ENCODE measurements around the gene HASPIN.
A peak's percentile ranks its signal among the peaks of the same experiment; 100 is the strongest.

Gene HASPIN

GRCh38 chr17:3753624-3754023, 29.9 kb downstream of the HASPIN start:
- no peak for TF ChIP-seq CTCF (IDR thresholded peaks at IDR 0.05; ENCODE audit: borderline replicate concordance, control extremely low read depth, extremely low read depth, insufficient read depth, missing control alignments)
- no peak for DNase-seq (ENCODE audit: low spot score)
- in situ Hi-C loops (cut with MboI; ENCODE audit: low sequenced_read_pairs, unreplicated experiment): no loop called here

- no peak for DNase-seq (ENCODE audit: low spot score)
- TF ChIP-seq CTCF (IDR thresholded peaks at IDR 0.05; ENCODE audit: borderline replicate concordance, control extremely low read depth, extremely low read depth, insufficient read depth, missing control alignments): no peak
- in situ Hi-C loops (cut with MboI; ENCODE audit: low sequenced_read_pairs, unreplicated experiment): no loop called here
These were observed 30.4 kb downstream of the HASPIN start for GRCh38 chr17:3754066-3754457.

DNA sequence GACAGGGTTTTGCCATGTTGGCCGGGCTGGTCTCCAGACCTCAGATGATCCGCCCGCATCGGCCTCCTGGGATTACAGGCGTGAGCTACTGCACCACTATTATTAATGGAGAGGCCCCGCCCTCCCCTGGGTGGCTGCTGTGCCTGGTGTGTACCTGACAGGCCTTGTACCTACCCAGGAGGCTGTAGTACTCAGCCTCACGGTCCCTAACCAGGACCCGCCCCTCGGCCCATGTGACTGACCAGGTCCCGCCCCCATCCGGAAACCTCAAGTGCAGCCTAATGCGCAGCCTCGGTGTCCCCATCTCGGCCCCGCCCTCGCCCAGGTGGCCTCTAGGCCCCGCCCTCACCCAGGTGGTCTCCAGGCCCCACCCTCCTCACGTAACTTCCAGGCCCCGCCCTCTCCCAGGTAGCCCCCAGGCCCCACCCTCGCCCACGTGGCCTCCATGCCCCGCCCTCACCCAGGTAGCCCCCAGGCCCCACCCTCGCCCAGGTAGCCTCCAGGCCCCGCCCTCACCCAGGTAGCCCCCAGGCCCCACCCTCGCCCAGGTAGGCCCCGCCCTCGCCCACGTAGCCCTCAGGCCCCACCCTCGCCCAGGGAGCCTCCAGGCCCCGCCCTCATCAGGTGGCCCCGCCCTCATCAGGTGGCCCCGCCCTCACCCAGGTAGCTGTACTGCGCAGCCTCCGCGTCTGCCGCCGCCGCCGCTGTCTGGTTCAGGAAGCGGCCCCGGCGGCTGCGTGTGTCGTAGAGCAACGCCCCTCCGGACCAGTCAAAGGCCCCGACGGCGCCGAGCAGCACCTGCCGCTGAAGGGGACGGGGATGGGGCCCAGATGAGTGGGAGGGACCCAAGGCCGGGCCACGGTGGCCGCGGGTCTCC, 31.0 kb downstream of the HASPIN start:
- peak; percentile 80 for DNase-seq (ENCODE audit: low spot score)
- TF ChIP-seq CTCF (IDR thresholded peaks at IDR 0.05; ENCODE audit: borderline replicate concordance, control extremely low read depth, extremely low read depth, insufficient read depth, missing control alignments): no peak
- in situ Hi-C loops (cut with MboI; ENCODE audit: low sequenced_read_pairs, unreplicated experiment): no loop called here

DNA sequence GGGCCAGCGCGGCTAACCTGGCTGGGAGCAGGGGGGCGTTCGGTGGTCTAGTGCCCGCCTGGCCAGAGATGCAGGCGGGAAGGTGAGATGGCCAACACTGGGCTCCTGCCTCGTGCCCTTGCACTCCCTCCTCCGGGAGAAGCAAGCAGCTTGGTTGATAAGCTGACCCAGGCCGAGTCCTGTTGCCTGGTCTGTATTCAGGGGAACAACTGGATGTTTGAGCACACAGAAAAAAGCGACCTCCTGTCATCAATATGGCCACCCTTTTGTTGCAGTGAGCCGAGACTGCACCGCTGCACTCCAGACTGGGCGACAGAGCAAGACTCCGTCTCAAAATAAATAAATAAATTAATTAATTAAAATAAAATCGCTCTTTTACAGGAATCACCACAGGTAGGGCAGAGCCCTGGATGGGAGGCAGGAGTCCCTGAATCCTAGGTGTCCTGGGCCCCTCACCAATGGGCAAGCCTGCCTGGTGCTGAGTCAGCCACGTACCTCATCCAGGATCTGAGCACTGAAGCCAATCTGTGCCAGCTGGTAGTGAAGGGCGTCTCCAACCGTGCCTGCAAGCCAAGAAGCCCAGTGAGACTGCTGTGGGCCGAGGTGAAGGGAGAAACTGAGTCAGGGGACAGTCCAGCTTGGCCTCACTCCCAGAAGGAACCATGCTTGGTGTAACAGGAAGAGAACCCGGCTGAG, 31.8 kb downstream of the HASPIN start:
- TF ChIP-seq CTCF (IDR thresholded peaks at IDR 0.05; ENCODE audit: borderline replicate concordance, control extremely low read depth, extremely low read depth, insufficient read depth, missing control alignments): no peak
- no peak for DNase-seq (ENCODE audit: low spot score)
- in situ Hi-C loops (cut with MboI; ENCODE audit: low sequenced_read_pairs, unreplicated experiment): no loop called here

GRCh38 chr17:3759597-3760216, 36.0 kb downstream of the HASPIN start:
- in situ Hi-C loops (cut with MboI; ENCODE audit: low sequenced_read_pairs, unreplicated experiment): no loop called here
- DNase-seq (ENCODE audit: low spot score): no peak
- no peak for TF ChIP-seq CTCF (IDR thresholded peaks at IDR 0.05; ENCODE audit: borderline replicate concordance, control extremely low read depth, extremely low read depth, insufficient read depth, missing control alignments)

DNA sequence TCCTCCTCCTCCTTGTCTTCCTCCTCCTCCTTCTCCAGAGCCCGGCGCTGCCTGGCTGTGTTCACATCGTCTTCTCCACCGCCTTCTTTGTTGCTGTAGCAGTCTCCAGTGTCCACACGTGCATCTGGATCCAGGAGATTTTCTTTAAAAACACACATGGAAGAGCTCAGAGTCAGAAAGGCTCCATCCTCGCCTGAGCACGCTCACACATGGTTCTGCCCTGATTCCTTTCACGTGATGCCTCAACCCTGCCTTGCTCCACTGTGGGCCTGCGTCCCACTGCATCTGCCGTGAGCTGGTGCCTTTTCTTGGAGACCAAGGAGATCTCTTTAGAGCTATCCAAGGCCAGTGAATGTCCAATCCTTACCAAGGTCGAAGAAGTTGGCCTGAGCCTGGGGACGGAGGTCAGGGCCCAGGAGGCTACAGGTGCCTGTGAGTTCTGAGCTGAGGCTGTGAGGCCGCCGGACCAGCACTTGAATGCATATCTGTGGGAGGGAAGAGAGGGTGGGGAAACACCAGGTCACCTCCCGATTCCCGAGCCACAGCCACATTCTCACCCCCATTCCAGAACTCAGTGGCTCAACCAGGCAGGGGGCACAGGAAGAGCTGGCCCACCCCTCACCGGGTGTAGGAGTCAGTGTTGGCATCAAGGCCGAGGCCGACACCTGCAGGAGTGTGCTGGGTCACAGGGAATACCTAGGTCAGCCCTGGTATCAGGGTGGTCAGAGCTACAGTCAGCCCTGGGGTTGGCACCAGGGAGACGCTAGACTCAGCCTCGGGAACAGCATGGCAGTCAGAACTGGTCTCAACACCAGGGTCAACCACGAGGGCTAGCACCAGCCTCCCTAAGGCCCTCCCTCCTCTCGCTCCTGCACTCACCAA, 37.6 kb downstream of the HASPIN start:
- in situ Hi-C loops (cut with MboI; ENCODE audit: low sequenced_read_pairs, unreplicated experiment): no loop called here
- no peak for TF ChIP-seq CTCF (IDR thresholded peaks at IDR 0.05; ENCODE audit: borderline replicate concordance, control extremely low read depth, extremely low read depth, insufficient read depth, missing control alignments)
- no peak for DNase-seq (ENCODE audit: low spot score)

Measured in GM13976 (cell line).